Caki2 (cell line): ENCODE measurements around the gene ZNF516. TPM values are rescaled to one million over a fixed set of nuclear protein-coding genes. Genes with fewer than 3 reads are reported as not detected.

Source experiments
- DNase-seq: peaks from one replicate; pipeline ENCODE4 v3.0.0-alpha.2; 2015; ENCODE audit warnings: low read depth
- in situ Hi-C: cut with HindIII; loops from 2 replicates; pipeline ENCODE4 v1.10.0; 2016; ENCODE audit warnings: low sequenced_read_pairs, low pct_unique_long_range_greater_than_20kb, mixed read lengths
- total RNA-seq: library from RNA; depleted of rRNA; stranded (reverse); fragments of >200 nt; shearing (Covaris generic); gene quantifications from 2 replicates; pipeline ENCODE4 v1.2.3, GENCODE V29; 2014; ENCODE audit warnings: low replicate concordance

The ZNF516 gene
- total RNA-seq, 1 experiment from 2014 or later: 6.1 TPM

DNA sequence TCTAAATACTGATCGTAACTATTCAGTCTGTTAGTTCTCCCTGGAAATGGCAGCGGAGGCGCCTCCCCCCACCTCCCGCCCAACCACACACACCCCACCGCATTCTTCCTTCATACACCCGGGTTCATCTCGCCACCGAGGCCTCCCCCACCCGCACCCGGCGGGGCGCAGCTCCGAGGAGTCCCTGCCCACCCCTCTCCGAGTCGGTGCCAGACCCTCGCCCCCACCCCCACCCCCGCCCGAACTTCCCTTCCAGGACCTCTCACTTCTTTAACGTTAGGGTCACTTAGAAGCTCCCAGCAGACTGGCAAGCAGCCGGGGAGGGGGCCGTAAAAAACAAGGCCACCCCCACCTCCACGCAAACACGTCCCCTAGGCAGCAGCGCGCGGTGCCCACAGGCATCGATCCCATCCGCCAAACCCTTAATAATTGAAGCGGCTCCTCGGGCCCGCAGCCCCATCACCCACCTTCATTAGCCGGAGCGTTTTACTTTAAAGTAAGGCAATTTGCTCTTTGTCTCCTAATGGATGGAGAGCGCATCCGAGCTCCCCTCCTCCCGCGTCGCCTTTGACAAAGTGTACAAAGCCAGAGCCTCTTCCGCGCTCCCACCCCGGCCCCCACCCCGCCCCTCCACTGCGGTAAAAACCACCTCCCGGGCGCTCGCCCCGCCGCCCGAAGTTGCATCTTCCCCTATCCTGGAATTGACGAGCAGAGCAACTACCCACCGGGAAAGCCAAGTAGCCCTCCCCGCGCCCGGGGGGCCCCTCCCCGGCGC lies 624 bp downstream of the ZNF516 start:
- no peak for DNase-seq
- in situ Hi-C loops: no loop called here

DNA sequence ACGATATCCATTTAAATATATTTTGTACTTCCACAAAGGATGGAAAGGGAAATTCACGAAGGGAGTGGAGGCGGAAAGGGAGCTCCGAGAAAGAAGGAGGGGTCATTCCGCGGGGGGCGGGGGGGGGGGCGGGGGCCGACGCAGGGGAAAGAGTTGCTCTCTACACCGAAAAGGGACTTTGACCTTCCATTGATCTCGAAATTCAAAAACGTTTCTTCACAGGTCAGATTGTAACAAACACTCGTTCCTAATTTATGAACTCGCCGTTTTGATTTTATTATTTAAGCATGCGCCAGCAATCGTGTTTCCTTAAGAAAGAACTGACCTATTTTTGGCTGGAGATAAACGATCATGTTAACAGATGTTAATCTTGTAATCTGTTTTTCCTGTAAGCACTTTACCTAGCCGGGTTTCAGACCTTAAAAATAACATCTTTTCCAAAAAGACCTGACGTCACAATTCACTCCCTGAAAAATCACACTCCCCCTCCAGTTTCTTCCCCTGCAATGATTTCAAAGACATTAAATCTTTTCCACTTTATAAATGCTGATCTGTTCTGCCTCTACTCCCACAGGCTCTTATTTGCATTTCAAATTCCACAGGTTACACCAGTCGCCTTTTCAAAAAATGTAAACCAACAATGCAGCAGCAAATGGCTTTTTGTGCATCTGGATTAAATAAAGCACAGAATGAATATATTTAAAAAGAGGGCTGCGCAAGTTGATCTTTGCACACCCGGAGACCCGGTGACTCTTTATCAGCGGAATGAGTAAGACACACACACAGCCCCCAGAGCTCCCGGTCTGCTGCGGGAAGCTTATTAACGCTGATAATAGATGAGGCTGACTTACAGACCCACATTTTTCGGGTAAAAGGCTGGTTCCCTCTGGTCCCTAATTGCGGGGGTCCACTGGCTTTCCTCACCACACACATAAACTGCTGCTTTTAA lies 1.6 kb downstream of the ZNF516 start:
- no peak for DNase-seq
- in situ Hi-C loops: no loop called here

DNA sequence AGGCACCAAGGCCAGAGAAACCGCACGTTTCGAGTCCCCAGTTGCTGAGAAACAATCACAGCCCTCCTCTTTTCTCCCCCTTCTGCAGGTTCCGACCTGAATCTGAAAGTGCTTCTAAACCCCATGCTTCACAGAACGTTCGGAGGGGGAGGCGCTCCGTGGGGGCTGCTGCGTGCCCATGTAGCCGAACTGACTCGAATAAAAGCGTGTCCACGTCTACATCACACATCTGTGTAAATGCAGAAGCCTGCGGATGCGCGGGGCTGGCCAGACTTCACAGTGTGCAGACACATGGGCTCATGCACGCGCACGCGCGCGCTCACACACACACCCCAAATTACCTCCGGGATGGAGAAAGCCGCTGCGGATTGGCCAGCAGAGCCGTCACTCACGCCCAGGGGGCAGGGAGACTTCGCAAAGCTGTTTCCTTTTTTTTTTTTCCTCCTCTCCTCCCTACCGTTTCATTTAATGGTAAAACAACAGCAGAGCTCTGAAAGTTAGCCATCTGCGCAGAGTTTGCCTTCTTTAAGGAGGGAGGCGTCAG lies 2.3 kb downstream of the ZNF516 start:
- in situ Hi-C loops: no loop called here
- DNase-seq: peak; percentile 91

DNA sequence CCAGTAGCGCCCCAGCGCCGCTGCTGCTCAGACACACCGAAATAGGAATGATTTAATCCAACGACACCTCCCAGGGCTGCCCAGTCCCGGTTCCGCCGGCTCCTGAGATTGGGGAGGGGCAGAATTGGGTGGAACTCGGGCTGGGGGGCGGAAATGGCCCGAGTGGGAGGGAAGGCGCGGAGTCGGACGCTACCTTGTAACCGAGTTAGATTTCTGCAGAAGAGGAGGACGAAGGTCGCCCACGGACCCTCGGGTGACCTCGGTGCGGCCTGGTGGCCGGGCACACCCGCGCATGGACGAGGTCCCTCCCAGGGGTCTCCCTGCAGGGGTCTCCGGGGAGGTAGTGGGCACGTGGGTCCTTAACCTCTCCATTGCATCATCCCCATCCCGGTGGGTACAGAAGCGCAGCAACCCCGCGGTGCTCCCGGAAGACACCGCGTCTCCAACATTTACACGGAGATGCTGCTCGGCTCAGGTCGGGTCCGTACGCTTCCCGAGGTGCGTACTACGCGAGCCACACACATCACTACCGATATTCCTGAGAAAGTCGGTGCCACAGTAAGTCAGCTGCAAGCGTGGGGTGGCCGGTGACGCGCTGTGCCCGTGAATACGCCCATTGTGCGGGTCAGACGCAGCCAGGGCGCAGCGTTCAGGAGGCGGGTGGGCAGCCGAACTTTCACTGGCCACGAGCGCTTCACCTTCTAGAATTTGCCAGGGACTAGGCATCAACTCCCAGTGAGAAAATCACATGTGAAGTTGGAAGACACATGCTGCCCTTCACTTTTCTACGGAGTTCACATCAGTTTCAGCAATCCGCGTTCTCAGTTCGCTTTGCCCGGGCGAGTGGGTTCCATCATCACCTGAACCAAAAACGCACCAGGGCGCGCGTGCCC lies 3.0 kb downstream of the ZNF516 start:
- peak; percentile 39 for DNase-seq
- in situ Hi-C loops: no loop called here

DNA sequence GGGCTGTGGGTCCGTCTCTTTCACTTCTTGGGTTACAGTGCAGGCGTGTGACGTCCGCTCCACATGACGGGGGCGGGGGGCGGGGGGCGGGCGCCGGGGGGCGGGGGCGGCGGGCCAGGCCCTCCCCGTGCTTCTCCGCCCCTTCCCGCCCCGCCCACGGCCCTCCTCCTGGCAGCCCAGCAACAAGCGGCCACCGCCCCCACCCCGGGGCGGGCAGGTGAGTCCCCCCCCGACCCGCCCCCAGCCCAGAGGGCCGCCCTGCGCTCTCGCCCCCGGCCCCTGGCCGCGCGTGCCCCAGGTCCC lies 3.6 kb downstream of the ZNF516 start:
- no peak for DNase-seq
- in situ Hi-C loops: no loop called here

DNA sequence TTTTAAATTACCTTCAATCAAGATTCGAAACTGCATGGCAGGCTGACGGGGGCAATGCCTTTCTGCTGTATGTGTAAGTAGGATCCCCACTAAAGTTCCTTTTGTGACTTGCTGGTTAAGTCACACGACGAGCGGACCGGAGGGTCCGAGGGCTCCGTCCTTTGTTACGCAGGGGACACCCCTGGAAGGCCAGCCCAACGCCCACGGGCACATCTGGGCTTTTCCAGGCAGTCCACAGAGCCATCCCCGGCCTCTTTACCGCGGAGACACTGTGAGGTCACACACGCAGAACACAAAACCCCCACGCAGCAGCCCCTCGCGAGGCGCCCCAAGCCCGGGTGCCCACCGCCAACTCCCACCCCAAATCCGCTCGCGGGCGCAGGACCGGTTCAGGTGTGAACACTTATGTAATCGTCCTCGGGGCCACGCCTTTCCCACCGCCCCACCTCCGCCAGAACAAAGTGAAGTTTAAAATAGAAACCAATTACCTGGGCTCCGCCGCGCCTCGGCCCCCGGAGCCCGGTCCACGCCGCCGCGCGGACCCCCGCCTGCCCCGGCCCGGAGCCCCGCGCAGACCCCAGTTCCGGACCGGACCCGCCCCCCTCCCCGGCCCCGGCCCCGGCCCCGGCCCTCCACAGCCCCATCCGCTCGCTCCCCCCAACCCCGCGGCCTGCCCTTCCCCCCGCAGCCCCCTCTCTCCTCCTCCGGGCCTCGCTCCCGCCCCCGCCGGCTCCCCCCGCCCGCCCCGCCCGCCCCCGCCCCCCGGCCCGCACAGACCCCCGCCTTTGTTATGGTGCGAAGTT lies 4.2 kb downstream of the ZNF516 start:
- DNase-seq: no peak
- in situ Hi-C loops: no loop called here

DNA sequence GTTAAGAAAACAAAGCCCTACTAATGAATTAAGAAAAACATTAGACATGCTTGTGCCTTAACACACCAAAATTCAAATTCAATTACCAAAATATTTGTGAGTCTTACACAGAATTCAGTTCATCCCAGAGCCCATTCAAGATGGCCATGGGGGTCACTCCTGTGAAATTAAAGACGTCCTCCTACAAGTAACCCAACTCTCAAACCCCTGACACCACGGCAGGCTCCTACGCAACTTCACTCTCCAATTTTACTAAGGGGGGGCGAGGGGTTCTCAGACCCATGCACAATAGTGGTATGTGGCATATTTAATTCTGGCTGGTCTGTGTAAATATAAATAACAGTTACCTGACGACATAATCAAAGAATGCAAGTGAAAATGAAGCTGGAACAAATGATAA lies 5.0 kb downstream of the ZNF516 start:
- no peak for DNase-seq
- in situ Hi-C loops: no loop called here

DNA sequence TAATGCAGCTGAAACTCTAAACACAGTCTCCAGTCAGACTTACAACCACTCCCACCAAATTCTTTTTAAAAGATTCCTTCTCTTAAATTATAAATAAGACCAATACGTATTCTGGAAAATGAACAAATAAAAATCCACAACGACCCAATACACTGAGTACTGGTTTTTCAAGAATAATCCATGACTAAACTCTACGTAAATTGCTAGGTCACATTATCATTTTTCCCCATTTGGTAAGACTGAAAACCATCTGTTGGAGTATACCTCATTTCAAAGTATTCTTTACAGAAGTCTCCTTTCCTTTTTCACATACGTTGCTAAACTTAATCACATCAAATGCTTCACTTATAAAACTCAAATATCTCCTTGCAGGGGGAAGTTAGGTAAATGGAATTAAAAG lies 6.0 kb downstream of the ZNF516 start:
- no peak for DNase-seq
- in situ Hi-C loops: no loop called here

DNA sequence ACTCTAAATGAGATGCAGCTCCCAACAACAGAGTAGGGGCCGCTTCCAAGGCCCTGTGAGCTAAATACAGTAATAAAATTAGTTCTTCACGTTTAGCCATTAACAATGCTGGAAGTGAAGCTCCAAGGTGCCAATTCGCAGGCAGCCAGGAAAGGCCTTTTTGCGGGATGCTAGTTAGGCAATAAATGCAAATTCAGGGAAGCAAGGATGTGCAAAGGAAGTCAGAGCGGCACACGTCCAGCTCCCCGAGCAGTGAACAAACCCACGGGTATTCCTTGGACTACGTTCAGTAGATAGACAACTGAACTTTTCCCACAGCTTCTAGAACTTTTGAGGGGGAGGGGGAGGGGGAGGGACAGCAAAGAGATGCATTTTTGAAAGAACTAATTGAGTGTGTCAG lies 6.9 kb downstream of the ZNF516 start:
- in situ Hi-C loops: no loop called here

DNA sequence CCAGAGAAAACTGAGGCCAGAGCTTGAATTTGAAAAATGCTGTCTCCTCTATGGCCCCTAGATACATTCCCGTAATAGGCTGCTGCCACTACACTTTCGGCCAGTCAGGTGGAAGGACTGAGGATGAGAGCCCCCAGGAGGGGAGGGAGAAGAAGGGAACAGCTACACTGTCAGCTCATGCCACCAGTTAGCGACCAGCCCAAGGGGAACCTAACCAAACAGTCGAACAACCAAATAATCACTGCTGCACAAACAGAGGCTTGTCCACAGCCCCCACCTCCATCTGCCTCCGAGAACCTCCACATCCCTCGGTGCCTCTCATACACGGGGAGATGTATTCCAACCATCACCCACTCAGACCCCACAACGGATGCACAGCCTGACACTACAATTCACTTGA lies 7.3 kb downstream of the ZNF516 start:
- in situ Hi-C loops: no loop called here
- DNase-seq: no peak

More for the DNA sequence above, 6.9 kb downstream of the ZNF516 start:
- no peak for DNase-seq

DNA sequence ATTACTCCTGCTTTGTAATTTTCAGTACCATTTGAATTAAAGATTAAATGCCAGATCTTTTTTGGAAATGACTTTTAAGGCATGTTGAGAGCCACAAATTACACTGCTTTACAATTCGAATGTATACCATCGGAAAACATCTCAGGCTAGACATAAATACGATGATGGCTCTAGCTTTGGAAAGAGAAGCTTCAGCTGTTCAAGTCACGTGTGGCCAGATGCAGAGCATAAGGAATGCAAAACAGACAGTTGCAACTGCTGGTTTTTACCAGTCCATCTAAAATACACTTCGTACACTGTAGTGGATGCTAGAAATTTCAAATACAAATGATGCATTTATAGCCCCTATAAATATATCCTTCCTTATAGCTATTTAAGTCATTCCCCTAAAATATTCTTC lies 8.0 kb downstream of the ZNF516 start:
- DNase-seq: no peak
- in situ Hi-C loops: no loop called here

DNA sequence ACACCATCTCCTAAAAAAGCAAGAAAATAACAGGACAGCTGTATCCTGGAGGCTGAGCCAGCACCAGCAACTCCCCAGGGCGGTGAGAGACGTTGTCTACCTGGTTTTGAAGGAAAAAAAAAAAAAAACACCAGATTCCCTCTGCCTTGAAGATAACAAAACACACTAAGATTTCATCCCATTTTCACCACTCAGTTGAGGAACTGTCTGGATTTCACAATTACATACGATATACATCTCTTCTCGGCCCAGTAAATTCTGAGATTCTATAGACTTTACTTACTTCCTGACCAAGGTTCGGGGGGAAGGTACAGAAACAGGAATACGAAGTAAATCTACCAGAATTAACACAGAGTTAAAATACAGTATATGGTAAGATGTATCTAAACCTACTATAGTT lies 8.5 kb downstream of the ZNF516 start:
- no peak for DNase-seq
- in situ Hi-C loops: no loop called here

DNA sequence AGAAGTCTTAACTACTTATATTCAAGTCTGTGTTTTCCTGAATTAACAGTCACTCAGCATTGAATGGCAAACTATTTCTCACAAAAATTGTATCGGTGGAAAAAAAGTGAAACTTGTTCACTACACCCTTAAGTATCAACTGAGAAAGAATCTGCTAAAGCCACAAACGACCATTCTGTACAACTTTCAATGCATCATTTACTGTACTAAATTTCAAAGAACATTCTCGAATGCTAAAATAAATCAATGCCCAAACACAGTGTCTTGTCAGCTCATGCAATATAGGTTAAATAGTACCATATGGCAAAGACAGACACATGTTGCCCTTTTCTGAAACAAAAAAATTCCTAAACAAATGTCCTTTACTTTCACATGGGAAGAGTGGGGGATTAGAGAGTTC lies 9.0 kb downstream of the ZNF516 start:
- in situ Hi-C loops: no loop called here
- DNase-seq: no peak

DNA sequence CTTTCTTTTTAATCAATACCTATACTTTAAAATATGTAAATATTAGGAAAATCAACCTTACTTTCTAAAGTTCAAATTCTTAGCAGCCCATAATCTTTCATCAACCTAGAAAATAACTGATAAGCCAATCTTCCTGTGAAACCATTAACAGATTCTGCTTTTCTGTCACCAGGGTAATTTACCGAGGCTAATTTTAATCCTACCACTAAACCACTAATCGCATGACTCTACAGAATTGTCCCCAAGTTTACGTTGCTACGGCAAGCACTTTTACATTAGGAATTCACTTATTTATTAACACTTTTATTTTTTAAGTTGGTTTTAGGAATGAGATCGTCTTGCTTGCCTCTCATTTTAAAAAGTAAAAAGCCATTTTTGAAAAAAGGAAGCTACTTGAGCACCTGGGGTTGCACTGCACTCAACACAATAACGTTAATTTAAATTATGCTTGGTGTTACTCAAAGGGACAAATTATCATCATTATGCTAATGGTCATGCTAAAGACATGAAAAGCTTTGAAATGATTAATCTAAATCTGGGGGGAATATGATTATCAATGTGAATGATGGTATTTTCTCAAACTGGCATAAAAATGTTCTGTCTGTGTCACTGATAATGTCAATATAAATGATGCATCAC lies 10.2 kb downstream of the ZNF516 start:
- in situ Hi-C loops: no loop called here
- DNase-seq: no peak

DNA sequence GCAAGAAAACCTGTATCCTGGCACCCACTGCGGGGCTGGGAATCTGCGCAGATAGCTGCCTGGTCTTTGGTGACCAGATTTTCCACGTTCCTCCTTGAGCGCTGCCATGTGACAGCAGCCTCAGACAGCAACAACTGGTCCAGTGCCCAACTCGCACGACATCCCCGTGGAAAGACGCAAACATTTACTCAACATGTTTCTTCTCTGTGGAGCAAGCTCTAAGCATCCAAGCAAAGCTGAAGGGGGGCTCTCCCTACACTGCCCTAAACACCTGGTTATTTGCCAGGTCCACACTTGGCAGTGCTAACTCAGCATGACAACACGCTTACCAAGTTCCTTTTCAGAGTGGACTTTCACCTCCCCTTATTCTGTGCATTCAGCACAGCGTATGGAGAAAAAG lies 11.3 kb downstream of the ZNF516 start:
- in situ Hi-C loops: no loop called here
- DNase-seq: no peak

DNA sequence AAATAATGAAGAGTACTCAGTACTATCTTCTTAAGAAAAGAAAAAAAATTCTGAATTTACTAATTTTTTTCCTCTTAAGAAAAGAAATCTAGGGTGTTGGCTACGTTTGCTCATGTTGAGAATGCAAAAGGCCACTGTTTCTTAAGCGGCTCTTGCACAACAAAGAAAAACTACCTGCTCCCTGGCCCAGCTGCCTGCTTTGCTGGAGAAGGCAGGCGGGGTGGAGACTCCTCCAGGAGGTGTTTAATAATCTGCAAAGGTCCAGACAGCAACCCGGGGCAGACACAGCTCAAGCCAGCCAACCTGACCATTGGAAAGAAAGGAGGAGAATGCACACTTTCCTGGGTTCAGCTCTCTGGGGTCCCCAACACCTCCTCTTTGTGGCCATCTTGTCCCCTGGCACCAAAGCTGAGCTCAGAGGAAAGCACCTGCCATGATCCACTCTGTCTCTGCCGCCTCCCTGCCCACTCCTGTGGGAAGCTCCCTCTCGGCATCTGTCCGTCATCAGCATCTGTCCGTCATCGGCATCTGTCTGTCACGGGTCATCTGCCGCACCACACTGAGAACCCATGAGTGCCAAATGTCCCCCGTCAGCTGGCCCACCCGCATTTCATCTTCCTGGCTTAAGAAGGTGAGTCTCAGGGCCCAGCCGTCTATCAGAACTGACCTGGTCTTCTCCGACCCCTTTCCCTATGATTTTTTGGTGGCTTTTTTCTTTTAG lies 11.9 kb downstream of the ZNF516 start:
- no peak for DNase-seq
- in situ Hi-C loops: no loop called here

DNA sequence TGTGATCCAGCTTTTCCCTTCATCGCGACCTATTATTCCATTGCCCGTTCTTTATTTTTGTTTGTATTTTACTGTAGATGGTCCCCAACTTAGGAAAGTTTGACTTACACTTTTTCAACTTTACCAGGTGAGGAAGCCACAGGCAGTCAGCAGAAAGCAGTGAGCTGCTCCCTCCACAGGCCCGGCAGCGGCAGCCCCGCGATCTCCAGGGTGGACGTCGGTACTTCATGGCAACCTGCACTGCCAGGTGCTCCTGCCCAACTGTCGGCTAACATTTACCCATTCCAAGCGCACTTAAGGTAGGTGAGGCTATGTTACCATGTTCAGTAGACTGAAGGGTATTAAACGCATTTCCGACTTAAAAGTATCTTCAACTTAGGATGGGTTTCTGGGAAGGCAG lies 12.8 kb downstream of the ZNF516 start:
- DNase-seq: no peak
- in situ Hi-C loops: no loop called here
